Keratinocyte (primary cell): ENCODE results near the gene TPCN2. TPM values are rescaled to one million over a fixed set of nuclear protein-coding genes. Genes with fewer than 3 reads are reported as not detected.

Experiments used
- DNase-seq: peaks from one replicate; pipeline ENCODE4 v3.0.0-alpha.2; 2011; ENCODE audit warnings: low read depth, missing footprints, low spot score
- FAIRE-seq: peaks from 2 replicates; lab custom pipeline; 2011; peaks lifted over from hg19 to GRCh38; lab: Jason Lieb, UNC
- H2AFZ ChIP-seq: 2 replicates; pipeline ENCODE4 v1.6.0; 2012; ENCODE audit warnings: low read length, control low read depth, inconsistent platforms; ENCODE audit not compliant: control insufficient read depth
- H3K27ac ChIP-seq: 2 replicates; pipeline ENCODE4 v1.5.1; 2011; ENCODE audit warnings: low read length; ENCODE audit not compliant: control insufficient read depth, insufficient read depth
- H3K27me3 ChIP-seq: 3 replicates; pipeline ENCODE4 v1.6.0; 2011; ENCODE audit warnings: low read length; ENCODE audit not compliant: control insufficient read depth, insufficient read depth; ENCODE audit errors: extremely low read depth
- H3K36me3 ChIP-seq, 2 experiments: 2 replicates in 1 of 2; 3 replicates in 1 of 2; pipeline ENCODE4 v1.5.1; 2011; ENCODE audit warnings: low read length in 2 of 2, mild to moderate bottlenecking in 1 of 2; ENCODE audit not compliant: control insufficient read depth in 2 of 2, insufficient read depth in 2 of 2; ENCODE audit errors: extremely low read depth in 1 of 2
- H3K4me1 ChIP-seq: 3 replicates; pipeline ENCODE4 v1.5.1; 2011; ENCODE audit warnings: low read length; ENCODE audit not compliant: control insufficient read depth, insufficient read depth; ENCODE audit errors: extremely low read depth
- H3K4me2 ChIP-seq: 3 replicates; pipeline ENCODE4 v1.6.0; 2011; ENCODE audit warnings: low read depth, low read length; ENCODE audit not compliant: control insufficient read depth, insufficient read depth; ENCODE audit errors: extremely low read depth
- H3K4me3 ChIP-seq, 3 experiments: fragments of 200-600 bp in 1 of 3; sonication (generic) in 1 of 3; 2 replicates in 2 of 3; 3 replicates in 1 of 3; pipeline ENCODE4 v1.5.1; 2011 to 2016; ENCODE audit warnings: low read length in 3 of 3, mild to moderate bottlenecking in 3 of 3, control low read depth in 2 of 3, inconsistent platforms in 1 of 3, low read depth in 1 of 3, mixed read lengths in 1 of 3, mixed run types in 1 of 3, moderate library complexity in 1 of 3; ENCODE audit not compliant: control insufficient read depth in 2 of 3, insufficient read depth in 2 of 3; ENCODE audit errors: extremely low read depth in 1 of 3
- H3K79me2 ChIP-seq: 2 replicates; pipeline ENCODE4 v1.6.0; 2012; ENCODE audit warnings: low read length; ENCODE audit not compliant: control insufficient read depth, insufficient read depth
- H3K9ac ChIP-seq: 3 replicates; pipeline ENCODE4 v1.6.0; 2011; ENCODE audit warnings: low read length; ENCODE audit not compliant: control insufficient read depth, insufficient read depth; ENCODE audit errors: extremely low read depth
- H3K9me1 ChIP-seq: 3 replicates; pipeline ENCODE4 v1.6.0; 2011; ENCODE audit warnings: low read length; ENCODE audit not compliant: control insufficient read depth, insufficient read depth; ENCODE audit errors: extremely low read depth
- H3K9me3 ChIP-seq: 2 replicates; pipeline ENCODE4 v1.5.1; 2012; ENCODE audit warnings: low read depth, low read length; ENCODE audit not compliant: control insufficient read depth
- H4K20me1 ChIP-seq: 3 replicates; pipeline ENCODE4 v1.6.0; 2011; ENCODE audit warnings: low read length; ENCODE audit not compliant: control insufficient read depth, insufficient read depth; ENCODE audit errors: extremely low read depth
- EZH2 ChIP-seq: IDR thresholded peaks from one replicate; pipeline ENCODE4 v1.6.1; 2012; ENCODE audit warnings: inconsistent platforms, mild to moderate bottlenecking, low read length, moderate library complexity
- dilution Hi-C: fragments of 300-500 bp; cut with MboI; formaldehyde crosslinking; loops from one replicate; pipeline ENCODE4 v1.7.0; 2020; ENCODE audit warnings: low sequenced_read_pairs; ENCODE audit not compliant: extremely low pct_ligation_motif_present
- polyA plus RNA-seq, 5 experiments: library from polyadenylated mRNA; depleted of rRNA in 3 of 5; stranded (reverse) in 3 of 5; stranded (forward) in 1 of 5; unstranded in 1 of 5; fragments of >200 nt; gene quantifications; 1 replicate in 1 of 5; 2 replicates in 3 of 5; 3 replicates in 1 of 5; pipeline versions ENCODE4 v1.2.1 to v1.2.3, GENCODE V29; 2011 to 2012; ENCODE audit warnings: missing spikeins in 2 of 5, low read depth in 1 of 5, low replicate concordance in 1 of 5
- TF ChIP-seq, protein P1 (sequence below), 3 experiments: IDR thresholded peaks in 1 of 3; conservative IDR thresholded peaks in 1 of 3; optimal IDR thresholded peaks in 1 of 3; 2 replicates in 2 of 3; 3 replicates in 1 of 3; pipeline versions ENCODE3 to v1.5.1; 2011; ENCODE audit warnings: low read length in 3 of 3, mild to moderate bottlenecking in 3 of 3, moderate library complexity in 2 of 3, control low read depth in 1 of 3, inconsistent platforms in 1 of 3; ENCODE audit not compliant: insufficient read depth in 2 of 3; ENCODE audit errors: extremely low read depth in 1 of 3

Gene TPCN2
- polyA plus RNA-seq, 1 donor (not counting 4 experiments of a cell fraction or from before 2014, with no cell fraction given): 7.7 TPM

DNA sequence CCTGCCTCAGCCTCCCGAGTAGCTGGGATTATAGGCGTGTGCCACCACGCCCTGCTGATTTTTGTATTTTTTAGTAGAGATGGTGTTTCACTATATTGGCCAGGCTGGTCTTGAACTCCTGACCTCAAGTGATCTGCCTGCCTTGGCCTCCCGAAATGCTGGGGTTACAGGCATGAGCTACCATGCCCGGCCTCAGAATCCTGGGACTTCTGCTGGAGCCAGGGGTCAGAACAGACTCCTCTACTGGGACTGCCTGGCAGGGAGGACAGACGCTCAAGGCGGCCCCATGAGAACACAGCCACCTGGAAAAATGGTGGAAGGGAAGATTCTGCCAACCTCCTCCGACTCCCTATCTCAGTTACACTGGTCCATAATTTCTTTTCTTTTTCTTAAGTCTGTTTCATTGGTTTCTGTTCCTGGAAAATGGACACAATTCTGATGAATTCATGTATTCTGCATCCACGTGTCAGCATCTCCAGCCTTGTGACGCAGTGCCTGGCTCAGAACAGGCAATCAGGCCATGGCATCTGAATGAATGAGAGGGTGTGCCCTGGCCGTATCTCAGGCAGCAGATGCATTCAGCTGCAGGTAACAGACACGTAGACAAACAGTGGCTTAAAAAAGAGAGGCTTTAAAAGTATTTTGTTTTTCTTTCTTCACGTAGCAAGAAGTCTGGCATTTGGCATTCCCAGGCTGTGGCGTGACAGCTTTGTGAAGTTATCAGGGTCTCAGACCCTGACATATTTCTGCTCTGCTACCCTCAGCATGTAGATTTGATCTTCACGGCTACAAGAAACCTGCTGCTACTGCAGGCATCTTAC is 111.8 kb downstream of the TPCN2 start:
- Histone ChIP-seq H3K9me3 (no peaks in the 10 kb centered on the region), H4K20me1 (no peaks in the 10 kb centered on the region), H3K27me3 (peaks cover 36% of the 10 kb centered on the region), H3K36me3 (no peaks in the 10 kb centered on the region), H3K4me1 (no peaks in the 10 kb centered on the region), H3K9me1 (no peaks in the 10 kb centered on the region), H2AFZ (no peak overlapping the region), H3K27ac (no peak overlapping the region), H3K4me2 (no peak overlapping the region), H3K79me2 (no peaks in the 10 kb centered on the region), H3K4me3 (no peak overlapping the region), H3K9ac (no peak overlapping the region)
- FAIRE-seq (no peak), DNase-seq (no peak)
- TF ChIP-seq EZH2: no peak
- TF ChIP-seq, protein P1, sequence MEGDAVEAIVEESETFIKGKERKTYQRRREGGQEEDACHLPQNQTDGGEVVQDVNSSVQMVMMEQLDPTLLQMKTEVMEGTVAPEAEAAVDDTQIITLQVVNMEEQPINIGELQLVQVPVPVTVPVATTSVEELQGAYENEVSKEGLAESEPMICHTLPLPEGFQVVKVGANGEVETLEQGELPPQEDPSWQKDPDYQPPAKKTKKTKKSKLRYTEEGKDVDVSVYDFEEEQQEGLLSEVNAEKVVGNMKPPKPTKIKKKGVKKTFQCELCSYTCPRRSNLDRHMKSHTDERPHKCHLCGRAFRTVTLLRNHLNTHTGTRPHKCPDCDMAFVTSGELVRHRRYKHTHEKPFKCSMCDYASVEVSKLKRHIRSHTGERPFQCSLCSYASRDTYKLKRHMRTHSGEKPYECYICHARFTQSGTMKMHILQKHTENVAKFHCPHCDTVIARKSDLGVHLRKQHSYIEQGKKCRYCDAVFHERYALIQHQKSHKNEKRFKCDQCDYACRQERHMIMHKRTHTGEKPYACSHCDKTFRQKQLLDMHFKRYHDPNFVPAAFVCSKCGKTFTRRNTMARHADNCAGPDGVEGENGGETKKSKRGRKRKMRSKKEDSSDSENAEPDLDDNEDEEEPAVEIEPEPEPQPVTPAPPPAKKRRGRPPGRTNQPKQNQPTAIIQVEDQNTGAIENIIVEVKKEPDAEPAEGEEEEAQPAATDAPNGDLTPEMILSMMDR (optimal IDR thresholded peaks at IDR 0.05 in 1 of 3, IDR thresholded peaks at IDR 0.05 in 1 of 3, conservative IDR thresholded peaks at IDR 0.05 in 1 of 3; ENCODE audit: extremely low read depth in 1 of 3, insufficient read depth in 2 of 3, low read length in 3 of 3): no peak
- dilution Hi-C loops: no loop called here

DNA sequence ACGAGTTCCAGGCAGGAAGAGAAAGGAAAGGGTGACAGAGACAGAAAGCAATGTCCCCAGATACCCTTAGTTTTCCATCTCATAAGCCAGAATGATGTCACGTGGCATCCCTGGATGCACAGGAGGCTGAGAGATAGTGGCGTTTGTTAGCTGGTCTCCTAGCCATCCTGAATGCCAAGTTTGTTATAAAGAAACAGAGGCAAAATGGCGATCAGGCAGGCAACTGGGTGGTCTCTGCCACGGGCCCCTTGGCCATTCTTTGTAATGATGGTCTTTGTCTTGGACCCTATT is 112.3 kb downstream of the TPCN2 start:
- H3K36me3 ChIP-seq: no peaks in the 10 kb centered on the region
- no peaks in the 10 kb centered on the region for H3K4me1 ChIP-seq
- H3K9me1 ChIP-seq: no peaks in the 10 kb centered on the region
- TF ChIP-seq EZH2: no peak
- TF ChIP-seq, protein P1 (optimal IDR thresholded peaks at IDR 0.05 in 1 of 3, IDR thresholded peaks at IDR 0.05 in 1 of 3, conservative IDR thresholded peaks at IDR 0.05 in 1 of 3; ENCODE audit: extremely low read depth in 1 of 3, insufficient read depth in 2 of 3, low read length in 3 of 3): no peak
- H2AFZ ChIP-seq: no peak overlapping the region
- dilution Hi-C loops: no loop called here
- DNase-seq (no peak), FAIRE-seq (no peak)
- no peaks in the 10 kb centered on the region for H3K79me2 ChIP-seq
- H3K27me3 ChIP-seq: peaks cover 42% of the 10 kb centered on the region
- no peaks in the 10 kb centered on the region for H4K20me1 ChIP-seq
- no peak overlapping the region for H3K4me2 ChIP-seq
- H3K9me3 ChIP-seq: no peaks in the 10 kb centered on the region
- no peak overlapping the region for H3K9ac ChIP-seq
- no peak overlapping the region for H3K27ac ChIP-seq
- no peak overlapping the region for H3K4me3 ChIP-seq
